ENCODE results near the gene STC2. TPM values are rescaled to one million over a fixed set of nuclear protein-coding genes. Genes with fewer than 3 reads are reported as not detected.

The STC2 gene
- total RNA-seq, 1 experiment from 2014 or later = 60.4 TPM

DNA sequence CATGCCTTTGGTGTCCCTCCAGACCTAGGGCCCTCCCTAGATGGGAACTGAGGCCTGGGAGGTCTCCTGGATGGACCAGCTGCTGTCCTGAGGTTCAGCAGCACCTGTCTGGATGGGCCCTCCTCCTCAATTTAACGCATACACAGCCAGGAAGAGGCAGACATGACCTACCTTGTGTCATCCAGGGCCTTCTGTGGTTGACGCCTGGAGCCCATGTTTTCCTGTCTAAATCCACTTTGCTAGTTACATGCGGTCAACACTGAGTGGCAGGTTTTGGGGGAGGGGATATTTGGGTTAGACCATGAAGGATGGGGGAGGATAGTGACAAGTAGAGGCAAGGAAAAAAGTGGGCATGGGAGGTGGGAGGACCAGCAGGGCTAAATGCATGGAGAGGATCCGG, 3.1 kb upstream of the STC2 start:
- Mint-ChIP-seq H3K27ac (ENCODE audit: unreplicated experiment) (peak overlapping the region; percentile 6), H3K4me1 (ENCODE audit: low read depth, unreplicated experiment) (peaks cover 14% of the 10 kb centered on the region), H3K27me3 (ENCODE audit: unreplicated experiment) (no peaks in the 10 kb centered on the region), H3K9me3 (ENCODE audit: low read depth, unreplicated experiment) (peaks cover 2% of the 10 kb centered on the region), H3K4me3 (ENCODE audit: low read depth, unreplicated experiment) (no peak overlapping the region), H3K36me3 (ENCODE audit: insufficient read depth, unreplicated experiment) (peaks cover 43% of the 10 kb centered on the region)
- no peak for DNase-seq
- TF ChIP-seq, protein P1, sequence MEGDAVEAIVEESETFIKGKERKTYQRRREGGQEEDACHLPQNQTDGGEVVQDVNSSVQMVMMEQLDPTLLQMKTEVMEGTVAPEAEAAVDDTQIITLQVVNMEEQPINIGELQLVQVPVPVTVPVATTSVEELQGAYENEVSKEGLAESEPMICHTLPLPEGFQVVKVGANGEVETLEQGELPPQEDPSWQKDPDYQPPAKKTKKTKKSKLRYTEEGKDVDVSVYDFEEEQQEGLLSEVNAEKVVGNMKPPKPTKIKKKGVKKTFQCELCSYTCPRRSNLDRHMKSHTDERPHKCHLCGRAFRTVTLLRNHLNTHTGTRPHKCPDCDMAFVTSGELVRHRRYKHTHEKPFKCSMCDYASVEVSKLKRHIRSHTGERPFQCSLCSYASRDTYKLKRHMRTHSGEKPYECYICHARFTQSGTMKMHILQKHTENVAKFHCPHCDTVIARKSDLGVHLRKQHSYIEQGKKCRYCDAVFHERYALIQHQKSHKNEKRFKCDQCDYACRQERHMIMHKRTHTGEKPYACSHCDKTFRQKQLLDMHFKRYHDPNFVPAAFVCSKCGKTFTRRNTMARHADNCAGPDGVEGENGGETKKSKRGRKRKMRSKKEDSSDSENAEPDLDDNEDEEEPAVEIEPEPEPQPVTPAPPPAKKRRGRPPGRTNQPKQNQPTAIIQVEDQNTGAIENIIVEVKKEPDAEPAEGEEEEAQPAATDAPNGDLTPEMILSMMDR (IDR thresholded peaks at IDR 0.05; ENCODE audit: unreplicated experiment) = no peak
- no TSS peak for BruUV-seq (replicated peaks)
- intact Hi-C loops (cut with micrococcal nuclease; ENCODE audit: unreplicated experiment) = no loop called here
- CTCF ChIA-PET = interaction anchor here (0.6 to 1.4 kb wide), 7 partner anchors 28 to 285 kb away, joined by 3 to 24 read pairs (median 4); partner anchors contain the start of gene BOD1

DNA sequence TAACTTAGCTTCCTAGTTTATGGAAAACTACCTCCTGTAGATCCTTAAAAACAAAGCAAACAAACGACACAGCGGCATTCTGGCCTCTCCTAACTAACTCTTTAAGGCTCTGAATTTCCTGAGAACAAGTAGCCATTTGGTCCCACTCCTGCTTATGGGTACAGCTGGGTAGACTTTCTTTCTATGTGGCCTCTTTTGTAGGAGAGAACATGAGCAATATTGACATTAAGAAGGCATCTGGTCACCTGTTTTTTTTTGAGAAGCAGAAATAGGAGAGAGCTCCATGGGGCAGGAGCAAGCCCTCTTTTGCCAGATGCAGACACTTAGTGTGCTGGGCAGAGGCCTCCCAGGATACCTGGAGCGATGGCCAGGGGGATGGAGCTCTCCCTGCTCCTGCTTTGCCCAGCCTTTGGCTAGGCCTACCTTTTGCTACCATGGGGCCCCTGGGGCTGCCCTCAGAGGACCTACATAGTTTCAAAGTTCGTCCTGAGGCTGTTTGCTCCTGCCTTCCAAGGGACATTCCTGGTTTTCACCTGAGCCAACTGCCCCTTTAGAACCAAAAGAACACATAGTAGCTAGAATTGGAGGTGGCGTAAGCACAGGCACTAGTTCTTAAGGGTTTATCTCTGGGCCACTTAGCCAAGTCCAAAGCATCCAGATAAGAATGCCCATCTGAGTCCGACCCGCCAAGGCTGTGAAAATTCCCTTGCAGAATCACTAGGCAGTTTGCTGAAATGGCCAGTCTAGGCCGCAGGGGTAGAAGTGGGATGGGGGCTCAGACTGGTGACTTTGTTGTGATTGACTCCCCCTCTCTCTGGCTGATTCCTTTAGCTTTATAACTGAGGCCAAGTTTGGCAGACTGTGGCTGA, 2.4 kb upstream of the STC2 start:
- peaks cover 2% of the 10 kb centered on the region for H3K9me3 Mint-ChIP-seq (ENCODE audit: low read depth, unreplicated experiment)
- TF ChIP-seq, protein P1 (IDR thresholded peaks at IDR 0.05; ENCODE audit: unreplicated experiment) = no peak
- BruUV-seq (replicated peaks) = no TSS peak
- H3K36me3 Mint-ChIP-seq (ENCODE audit: insufficient read depth, unreplicated experiment) = peaks cover 50% of the 10 kb centered on the region
- peak overlapping the region; percentile 81 for H3K4me3 Mint-ChIP-seq (ENCODE audit: low read depth, unreplicated experiment)
- H3K27me3 Mint-ChIP-seq (ENCODE audit: unreplicated experiment) = no peaks in the 10 kb centered on the region
- peak overlapping the region; percentile 93 for H3K27ac Mint-ChIP-seq (ENCODE audit: unreplicated experiment)
- peaks cover 14% of the 10 kb centered on the region for H3K4me1 Mint-ChIP-seq (ENCODE audit: low read depth, unreplicated experiment)
- CTCF ChIA-PET = interaction anchor here (0.6 to 3.2 kb wide), 5 partner anchors 27 to 285 kb away, joined by 3 to 12 read pairs (median 3); partner anchors contain the start of gene BOD1
- intact Hi-C loops (cut with micrococcal nuclease; ENCODE audit: unreplicated experiment) = no loop called here
- DNase-seq = no peak

DNA sequence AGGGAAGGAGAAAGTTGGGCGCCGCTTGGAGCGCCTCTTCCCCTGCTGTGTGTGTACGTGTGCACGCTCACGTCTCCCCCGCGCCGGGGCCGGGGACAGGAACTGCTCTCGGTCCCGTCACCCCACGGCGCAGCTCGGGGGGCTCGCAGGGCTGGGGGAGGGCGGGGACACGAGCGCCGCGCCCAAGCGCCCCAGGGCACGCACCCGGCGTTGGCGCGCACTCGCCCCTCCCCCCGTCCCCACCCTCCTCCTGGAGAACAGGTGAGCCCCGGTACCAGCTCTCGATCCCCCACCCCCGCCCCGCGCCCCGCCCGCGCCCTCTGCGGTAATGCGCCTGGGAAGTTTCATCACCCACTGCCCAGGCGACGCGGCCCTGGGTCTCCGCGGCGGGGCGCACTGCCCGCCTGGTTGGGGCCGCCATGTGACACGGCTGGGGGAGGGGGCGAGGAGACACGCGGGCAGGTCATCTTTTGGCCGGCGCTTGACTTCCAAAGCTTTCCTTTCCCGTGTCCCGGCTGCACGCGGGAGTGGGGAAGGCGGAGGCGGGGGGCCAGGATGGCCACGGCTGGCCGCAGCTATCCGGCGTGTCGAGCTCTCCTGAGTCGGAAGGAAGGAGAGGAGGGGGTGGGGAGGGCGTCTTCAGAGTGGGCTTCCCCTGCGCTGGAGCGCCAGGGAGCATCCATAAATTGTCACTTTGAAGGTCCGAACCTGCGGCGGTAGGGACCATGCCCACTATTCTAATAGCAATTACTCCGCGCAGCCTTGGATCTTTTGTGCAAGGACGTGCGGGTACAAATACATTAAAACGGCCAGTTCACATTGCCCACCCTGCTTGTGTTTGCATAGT, 1.5 kb upstream of the STC2 start:
- peaks cover 19% of the 10 kb centered on the region for H3K4me1 Mint-ChIP-seq (ENCODE audit: low read depth, unreplicated experiment)
- CTCF ChIA-PET = interaction anchor here (0.6 to 3.2 kb wide), 5 partner anchors 26 to 1057 kb away, joined by 3 to 12 read pairs (median 3); partner anchors contain the start of gene BOD1
- no TSS peak for BruUV-seq (replicated peaks)
- H3K36me3 Mint-ChIP-seq (ENCODE audit: insufficient read depth, unreplicated experiment) = peaks cover 58% of the 10 kb centered on the region
- DNase-seq = peak; percentile 74
- intact Hi-C loops (cut with micrococcal nuclease; ENCODE audit: unreplicated experiment) = loop anchor here (2.0 to 10.0 kb wide), 4 partner anchors 125 to 351 kb away; no protein-coding TSS in a partner anchor
- H3K4me3 Mint-ChIP-seq (ENCODE audit: low read depth, unreplicated experiment) = peak overlapping the region; percentile 81
- peak overlapping the region; percentile 93 for H3K27ac Mint-ChIP-seq (ENCODE audit: unreplicated experiment)
- no peaks in the 10 kb centered on the region for H3K27me3 Mint-ChIP-seq (ENCODE audit: unreplicated experiment)
- H3K9me3 Mint-ChIP-seq (ENCODE audit: low read depth, unreplicated experiment) = peaks cover 2% of the 10 kb centered on the region
- TF ChIP-seq, protein P1 (IDR thresholded peaks at IDR 0.05; ENCODE audit: unreplicated experiment) = no peak

DNA sequence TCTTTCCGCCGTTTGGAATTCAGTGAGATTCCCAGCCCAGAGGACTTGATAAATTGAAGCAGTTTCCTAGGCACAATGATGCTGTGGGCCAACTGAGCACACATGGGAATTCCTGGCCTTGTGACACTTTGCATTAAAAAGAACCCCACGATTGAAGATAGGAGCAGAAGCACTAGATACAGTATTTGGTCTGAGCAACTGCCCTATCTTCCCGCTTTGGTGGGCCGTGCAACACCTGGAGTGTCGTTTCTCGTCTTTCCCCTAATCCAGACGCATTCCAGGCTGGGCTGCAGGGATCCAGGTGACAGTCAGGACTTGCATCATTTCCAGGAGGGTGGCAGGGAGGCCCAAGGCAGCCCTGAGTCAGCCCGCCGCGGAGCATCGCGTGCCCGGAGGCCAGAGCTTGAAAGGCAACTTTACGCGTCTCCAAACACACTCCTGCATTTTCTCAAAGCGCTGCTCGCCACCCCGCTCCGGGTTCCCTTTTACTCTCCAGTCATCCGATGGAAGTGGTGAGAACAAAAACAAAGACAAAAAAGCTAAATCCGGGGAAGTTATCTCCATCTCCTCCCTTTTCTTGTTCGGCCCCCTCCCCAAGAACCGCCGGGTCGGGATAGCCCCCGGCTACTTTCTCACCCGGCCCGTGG, 753 bp upstream of the STC2 start:
- Mint-ChIP-seq H3K36me3 (ENCODE audit: insufficient read depth, unreplicated experiment) (peaks cover 66% of the 10 kb centered on the region), H3K9me3 (ENCODE audit: low read depth, unreplicated experiment) (peaks cover 2% of the 10 kb centered on the region), H3K4me3 (ENCODE audit: low read depth, unreplicated experiment) (peak overlapping the region; percentile 81), H3K4me1 (ENCODE audit: low read depth, unreplicated experiment) (peaks cover 24% of the 10 kb centered on the region), H3K27ac (ENCODE audit: unreplicated experiment) (peak overlapping the region; percentile 93), H3K27me3 (ENCODE audit: unreplicated experiment) (no peaks in the 10 kb centered on the region)
- CTCF ChIA-PET = interaction anchor here (0.6 to 3.2 kb wide), 7 partner anchors 26 to 345 kb away, joined by 3 to 12 read pairs (median 3); partner anchors contain the start of genes ATP6V0E1 and BOD1
- TF ChIP-seq, protein P1 (IDR thresholded peaks at IDR 0.05; ENCODE audit: unreplicated experiment) = no peak
- intact Hi-C loops (cut with micrococcal nuclease; ENCODE audit: unreplicated experiment) = loop anchor here (2.0 to 10.0 kb wide), 4 partner anchors 126 to 350 kb away; no protein-coding TSS in a partner anchor
- DNase-seq = peak; percentile 76
- BruUV-seq (replicated peaks) = TSS peak; percentile 98

Data from Calu3 (cell line).